Stimulated activated naive CD8-positive, alpha-beta T cell treated with anti-CD3 and anti-CD28 coated beads, Interleukin-15, amount 100 ng/mL, for 72 hours (primary cell): Measurements from ENCODE around the gene ATP4B.
"Not testable (repeated sequence)": the region's sequence is repeated elsewhere in the genome, so short reads cannot be mapped to it uniquely, and the experiment has no call there.

Experiments
- ATAC-seq: fragments of 150-1000 bp; cut with Tn5 transposase; 2 replicates; pipeline ENCODE4 v1.10.0; 2021; ENCODE audit warnings: mild to moderate bottlenecking, moderate library complexity
- DNase-seq, 2 donors: peaks; one replicate each; pipeline ENCODE4 v3.0.0; 2021 to 2022
- H3K27ac Mint-ChIP-seq, 2 donors: one replicate each; pipeline ENCODE4 v1.8.0; 2022; ENCODE audit warnings: mild to moderate bottlenecking in 2 of 2, mixed read lengths in 2 of 2, moderate library complexity in 2 of 2
- H3K27me3 Mint-ChIP-seq: one replicate; pipeline ENCODE4 v1.8.0; 2022; ENCODE audit warnings: mixed read lengths
- H3K4me1 Mint-ChIP-seq: one replicate; pipeline ENCODE4 v1.8.0; 2022; ENCODE audit warnings: mild to moderate bottlenecking, mixed read lengths
- H3K4me3 Mint-ChIP-seq, 2 donors: one replicate each; pipeline ENCODE4 v1.8.0; 2022; ENCODE audit warnings: mild to moderate bottlenecking in 2 of 2, mixed read lengths in 2 of 2, moderate library complexity in 1 of 2
- H3K9me3 Mint-ChIP-seq, 2 donors: one replicate each; pipeline ENCODE4 v1.8.0; 2022; ENCODE audit warnings: mixed read lengths in 2 of 2

The ATP4B gene

DNA sequence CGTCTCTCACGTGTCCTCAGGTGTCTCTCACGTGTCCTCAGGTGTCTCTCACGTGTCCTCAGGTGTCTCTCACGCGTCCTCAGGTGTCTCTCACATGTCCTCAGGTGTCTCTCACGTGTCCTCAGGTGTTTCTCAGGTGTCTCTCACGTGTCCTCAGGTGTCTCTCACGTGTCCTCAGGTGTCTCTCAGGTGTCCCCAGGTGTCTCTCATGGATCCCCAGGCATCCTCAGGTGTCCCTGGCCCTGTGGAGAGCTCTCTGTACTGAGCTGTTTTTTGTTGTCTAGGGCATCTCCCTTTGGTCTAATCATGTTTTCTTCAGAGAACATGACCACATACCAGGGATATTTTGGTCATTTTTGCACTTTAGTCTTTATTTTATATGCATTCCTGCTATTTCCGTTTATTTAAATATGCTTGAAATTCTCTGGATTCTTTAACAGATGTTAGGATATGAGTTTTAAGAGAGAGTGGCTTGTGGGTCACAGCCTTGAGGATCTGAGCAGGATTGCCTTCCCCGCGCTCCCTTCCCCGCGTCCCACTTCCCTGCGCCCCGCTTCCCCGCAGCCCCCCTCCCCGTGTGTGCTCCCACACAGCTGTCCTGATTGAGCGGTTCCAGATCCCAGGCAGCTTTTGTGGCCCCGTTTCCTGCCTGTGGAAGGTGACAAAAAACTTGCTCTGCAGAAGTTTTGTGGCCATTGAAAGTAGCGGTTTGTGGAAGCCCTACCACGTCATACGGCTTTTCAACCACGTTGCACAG is 31.9 kb downstream of the ATP4B start:
- ATAC-seq (no peak), DNase-seq (no peak)
- peaks cover 23% of the 10 kb centered on the region for H3K4me1 Mint-ChIP-seq
- H3K27me3 Mint-ChIP-seq: no peaks in the 10 kb centered on the region
- H3K27ac Mint-ChIP-seq: peak overlapping the region in 1 of 2 donors; percentile 86
- no peak overlapping the region for H3K4me3 Mint-ChIP-seq
- peaks cover 0 to 7% of the 10 kb centered on the region in 2 donors for H3K9me3 Mint-ChIP-seq

DNA sequence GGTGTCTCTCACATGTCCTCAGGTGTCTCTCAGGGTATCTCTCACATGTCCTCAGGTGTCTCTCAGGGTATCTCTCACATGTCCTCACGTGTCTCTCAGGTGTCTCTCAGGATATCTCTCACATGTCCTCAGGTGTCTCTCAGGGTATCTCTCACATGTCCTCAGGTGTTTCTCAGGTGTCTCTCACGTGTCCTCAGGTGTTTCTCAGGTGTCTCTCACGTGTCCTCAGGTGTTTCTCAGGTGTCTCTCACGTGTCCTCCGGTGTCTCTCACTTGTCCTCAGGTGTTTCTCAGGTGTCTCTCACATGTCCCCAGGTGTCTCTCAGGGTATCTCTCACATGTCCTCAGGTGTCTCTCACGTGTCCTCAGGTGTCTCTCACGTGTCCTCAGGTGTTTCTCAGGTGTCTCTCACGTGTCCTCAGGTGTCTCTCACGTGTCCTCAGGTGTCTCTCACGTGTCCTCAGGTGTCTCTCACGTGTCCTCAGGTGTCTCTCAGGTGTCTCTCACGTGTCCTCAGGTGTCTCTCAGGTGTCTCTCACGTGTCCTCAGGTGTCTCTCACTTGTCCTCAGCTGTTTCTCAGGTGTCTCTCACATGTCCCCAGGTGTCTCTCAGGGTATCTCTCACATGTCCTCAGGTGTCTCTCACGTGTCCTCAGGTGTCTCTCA is 33.2 kb downstream of the ATP4B start:
- H3K9me3 Mint-ChIP-seq, H3K27me3 Mint-ChIP-seq, H3K4me3 Mint-ChIP-seq, ATAC-seq, H3K27ac Mint-ChIP-seq, DNase-seq: not testable (repeated sequence)
- H3K4me1 Mint-ChIP-seq: peaks cover 19% of the 10 kb centered on the region

GRCh38 chr13:113624235-113624587 is 33.8 kb downstream of the ATP4B start:
- H3K27ac Mint-ChIP-seq: no peak overlapping the region
- DNase-seq: no peak
- no peak overlapping the region for H3K4me3 Mint-ChIP-seq
- peaks cover 15% of the 10 kb centered on the region for H3K4me1 Mint-ChIP-seq
- no peaks in the 10 kb centered on the region for H3K27me3 Mint-ChIP-seq
- ATAC-seq: no peak
- H3K9me3 Mint-ChIP-seq: peaks cover 0 to 7% of the 10 kb centered on the region in 2 donors

GRCh38 chr13:113623491-113624234 is 34.3 kb downstream of the ATP4B start:
- H3K27ac Mint-ChIP-seq: no peak overlapping the region

GRCh38 chr13:113622791-113623490 is 35.1 kb downstream of the ATP4B start:
- H3K4me3 Mint-ChIP-seq: no peak overlapping the region
- no peak for DNase-seq
- no peak for ATAC-seq
- no peaks in the 10 kb centered on the region for H3K27me3 Mint-ChIP-seq
- no peak overlapping the region for H3K27ac Mint-ChIP-seq
- peaks cover 10% of the 10 kb centered on the region for H3K4me1 Mint-ChIP-seq
- peaks cover 0 to 7% of the 10 kb centered on the region in 2 donors for H3K9me3 Mint-ChIP-seq

More at GRCh38 chr13:113623491-113624234, 34.3 kb downstream of the ATP4B start:
- Mint-ChIP-seq H3K27me3 (no peaks in the 10 kb centered on the region), H3K4me1 (peaks cover 12% of the 10 kb centered on the region), H3K9me3 (peaks cover 0 to 7% of the 10 kb centered on the region in 2 donors), H3K4me3 (no peak overlapping the region)
- DNase-seq (no peak), ATAC-seq (no peak)

DNA sequence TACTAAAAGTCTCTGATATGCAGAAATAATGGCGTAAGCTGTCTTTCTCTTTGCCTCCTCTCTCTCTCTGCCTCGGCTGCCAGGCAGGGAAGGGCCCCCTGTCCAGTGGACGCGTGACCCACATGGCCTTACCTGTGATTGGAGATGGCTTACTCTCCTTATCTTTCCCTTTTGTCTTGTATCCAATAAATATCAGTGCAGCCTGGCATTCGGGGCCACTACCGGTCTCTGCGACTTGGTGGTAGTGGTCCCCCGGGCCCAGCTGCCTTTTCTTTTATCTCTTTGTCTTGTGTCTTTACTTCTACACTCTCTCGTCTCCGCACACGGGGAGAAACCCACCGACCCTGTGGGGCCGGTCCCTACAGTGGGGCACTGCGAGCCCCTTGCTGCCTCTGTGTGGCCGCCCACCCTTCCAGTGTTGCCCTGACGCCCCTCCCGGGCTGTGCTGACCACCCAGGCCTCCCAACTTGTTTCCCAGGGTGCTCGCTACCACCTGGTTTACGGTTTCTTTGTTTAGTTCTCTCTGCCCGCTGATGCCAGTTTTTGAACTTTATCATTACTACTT is 35.9 kb downstream of the ATP4B start:
- H3K9me3 Mint-ChIP-seq, DNase-seq, H3K27me3 Mint-ChIP-seq, H3K4me3 Mint-ChIP-seq, ATAC-seq: not testable (repeated sequence)
- H3K4me1 Mint-ChIP-seq: peaks cover 10% of the 10 kb centered on the region
- H3K27ac Mint-ChIP-seq: peak overlapping the region in 1 of 2 donors; percentile 75

GRCh38 chr13:113621498-113621897 is 36.5 kb downstream of the ATP4B start:
- not testable (repeated sequence) for DNase-seq, H3K4me3 Mint-ChIP-seq, H3K27me3 Mint-ChIP-seq, ATAC-seq, H3K4me1 Mint-ChIP-seq, H3K9me3 Mint-ChIP-seq
- H3K27ac Mint-ChIP-seq: peak overlapping the region in 1 of 2 donors; percentile 89

DNA sequence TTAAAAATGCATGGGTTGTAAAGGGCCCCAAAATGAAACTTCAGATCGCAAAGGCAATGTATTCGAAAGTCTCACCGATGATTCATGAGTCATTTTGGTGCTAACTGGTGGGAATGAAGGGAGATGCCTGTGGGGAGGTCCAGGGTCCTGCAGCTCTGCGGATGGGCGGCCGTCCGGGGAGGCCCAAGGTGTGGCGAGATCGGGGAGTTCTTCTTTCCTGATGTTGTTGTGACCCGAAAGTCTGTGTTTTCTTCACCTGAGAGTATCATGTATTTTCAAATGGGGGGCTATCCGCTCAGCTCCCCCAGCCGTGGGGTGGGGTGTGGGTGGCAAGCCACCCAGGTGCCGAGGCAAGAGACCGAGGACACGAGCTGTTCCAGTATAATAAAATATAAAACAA is 37.0 kb downstream of the ATP4B start:
- Mint-ChIP-seq H3K9me3 (peaks cover 0 to 7% of the 10 kb centered on the region in 2 donors), H3K27me3 (no peaks in the 10 kb centered on the region), H3K4me1 (peaks cover 6% of the 10 kb centered on the region), H3K27ac (peak overlapping the region in 1 of 2 donors; percentile 63), H3K4me3 (no peak overlapping the region)
- DNase-seq (no peak), ATAC-seq (no peak)

DNA sequence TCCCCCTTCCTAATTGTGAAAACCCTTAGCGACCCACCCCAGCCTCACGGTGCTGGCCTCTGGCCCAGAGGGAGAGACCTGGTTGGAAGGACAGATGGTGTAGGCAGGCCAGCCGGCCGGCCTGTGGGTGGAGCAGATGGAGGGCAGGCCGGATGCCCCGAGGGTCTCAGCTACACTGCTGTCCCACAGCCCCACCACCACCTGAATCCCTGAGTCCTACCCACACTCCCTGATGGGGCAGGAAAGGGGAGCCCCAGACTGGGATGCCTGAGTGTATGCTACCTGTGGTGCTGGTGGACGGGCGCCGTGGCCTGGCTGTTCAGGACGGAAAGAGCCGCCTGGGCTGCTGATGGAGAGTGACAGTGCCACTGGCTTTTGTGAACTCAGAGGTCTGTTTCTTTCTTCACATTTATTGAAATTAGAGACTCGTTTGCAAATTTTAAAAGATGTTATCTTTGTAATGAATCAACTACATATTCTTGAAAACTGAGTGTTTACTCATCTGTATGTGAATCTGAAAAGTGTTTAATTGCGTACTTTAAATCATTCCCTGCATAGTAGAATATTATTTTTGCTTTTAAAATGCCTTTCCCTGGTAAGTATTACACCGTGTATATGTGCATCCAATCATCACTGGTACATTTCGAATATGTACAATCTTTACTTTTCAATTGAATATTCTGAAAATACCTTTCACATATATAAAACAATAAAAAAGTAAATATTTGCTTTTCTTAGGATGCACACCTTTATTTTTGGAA is 37.8 kb downstream of the ATP4B start:
- H3K4me1 Mint-ChIP-seq: peaks cover 6% of the 10 kb centered on the region
- ATAC-seq: no peak
- DNase-seq: no peak
- no peak overlapping the region for H3K27ac Mint-ChIP-seq
- no peak overlapping the region for H3K4me3 Mint-ChIP-seq
- peaks cover 0 to 7% of the 10 kb centered on the region in 2 donors for H3K9me3 Mint-ChIP-seq
- no peaks in the 10 kb centered on the region for H3K27me3 Mint-ChIP-seq

DNA sequence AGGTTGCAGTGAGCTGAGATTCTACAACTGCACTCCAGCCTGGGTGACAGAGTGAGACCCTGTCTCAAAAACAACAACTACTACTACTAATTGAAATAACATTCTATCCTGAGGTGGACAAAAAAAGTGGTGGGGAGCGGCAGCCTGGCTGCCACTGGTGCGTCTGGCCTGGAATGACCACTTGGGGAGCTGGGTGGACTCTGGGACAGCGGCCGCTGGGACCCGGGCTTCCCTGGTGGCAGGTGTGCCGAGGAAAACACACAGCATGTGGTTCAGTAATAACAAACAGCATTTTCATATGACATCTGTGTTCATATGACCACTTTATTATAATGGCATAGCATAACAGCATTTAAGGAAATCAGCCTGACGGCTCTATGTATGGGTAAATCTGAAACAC is 39.5 kb downstream of the ATP4B start:
- Mint-ChIP-seq H3K9me3 (no peaks in the 10 kb centered on the region), H3K4me3 (no peak overlapping the region), H3K27ac (no peak overlapping the region), H3K4me1 (peaks cover 6% of the 10 kb centered on the region), H3K27me3 (no peaks in the 10 kb centered on the region)
- no peak for ATAC-seq
- DNase-seq: no peak

- H3K4me1 Mint-ChIP-seq: peaks cover 6% of the 10 kb centered on the region
- no peak overlapping the region for H3K27ac Mint-ChIP-seq
- no peaks in the 10 kb centered on the region for H3K9me3 Mint-ChIP-seq
- DNase-seq (no peak), ATAC-seq (no peak)
- no peak overlapping the region for H3K4me3 Mint-ChIP-seq
- no peaks in the 10 kb centered on the region for H3K27me3 Mint-ChIP-seq
Observed at GRCh38 chr13:113617961-113618360, 40.0 kb downstream of the ATP4B start.

GRCh38 chr13:113616991-113617749 is 40.8 kb downstream of the ATP4B start:
- Mint-ChIP-seq H3K4me1 (peaks cover 6% of the 10 kb centered on the region), H3K27me3 (no peaks in the 10 kb centered on the region), H3K27ac (no peak overlapping the region), H3K4me3 (no peak overlapping the region), H3K9me3 (no peaks in the 10 kb centered on the region)
- ATAC-seq: no peak
- DNase-seq: no peak

DNA sequence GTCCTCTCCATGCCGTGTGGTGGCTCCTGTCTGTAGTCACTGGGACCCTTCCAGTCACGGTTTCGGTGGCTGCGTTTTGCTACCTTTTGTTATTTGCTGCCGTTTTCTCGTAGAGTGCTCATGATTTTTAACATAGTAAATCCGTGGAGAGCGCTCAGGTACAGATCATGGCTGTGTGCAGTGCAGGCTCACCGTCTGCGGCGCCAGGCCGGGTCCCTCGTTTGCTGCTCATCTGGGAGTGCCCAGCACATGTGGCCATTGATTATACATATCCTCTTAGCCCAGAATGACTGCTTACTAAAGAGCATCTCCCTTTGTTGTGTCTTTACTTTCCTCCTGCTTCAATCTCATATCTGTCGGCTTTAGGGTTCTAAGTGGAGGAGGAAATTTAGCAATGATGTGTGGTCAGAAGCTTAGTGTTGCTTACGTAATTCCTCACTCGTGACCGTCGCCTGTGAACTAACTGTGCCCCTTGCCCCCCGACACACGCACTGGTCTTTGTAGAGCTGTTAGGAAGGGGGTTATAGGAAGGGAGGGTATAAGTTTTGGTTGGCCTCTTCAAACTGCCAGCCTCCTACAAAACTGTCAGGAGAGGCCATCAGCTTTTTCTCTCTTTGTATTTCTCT is 41.6 kb downstream of the ATP4B start:
- Mint-ChIP-seq H3K4me1 (peaks cover 6% of the 10 kb centered on the region), H3K27me3 (no peaks in the 10 kb centered on the region), H3K4me3 (no peak overlapping the region), H3K27ac (no peak overlapping the region), H3K9me3 (no peaks in the 10 kb centered on the region)
- DNase-seq (no peak), ATAC-seq (no peak)
